Activated T-cell treated with anti-CD3 and anti-CD28 coated beads, Interleukin-2, amount 50 U/mL, for 24 hours (primary cell): ENCODE measurements around the gene RFT1.
"Not testable (repeated sequence)": the region's sequence is repeated elsewhere in the genome, so short reads cannot be mapped to it uniquely, and the experiment has no call there.

Experiments
- DNase-seq: peaks from one replicate; pipeline ENCODE4 v3.0.0-alpha.2; 2020
- H3K27ac Mint-ChIP-seq: 2 replicates; pipeline ENCODE4 v1.8.0; 2020; ENCODE audit warnings: mild to moderate bottlenecking, mixed read lengths
- H3K27me3 Mint-ChIP-seq: 2 replicates; pipeline ENCODE4 v1.8.0; 2020; ENCODE audit warnings: mixed read lengths
- H3K36me3 Mint-ChIP-seq: 2 replicates; pipeline ENCODE4 v1.8.0; 2020; ENCODE audit warnings: low read depth, mixed read lengths
- H3K4me1 Mint-ChIP-seq: 2 replicates; pipeline ENCODE4 v1.8.0; 2020; ENCODE audit warnings: low read depth, mixed read lengths
- H3K4me3 Mint-ChIP-seq: 2 replicates; pipeline ENCODE4 v1.8.0; 2020; ENCODE audit warnings: mild to moderate bottlenecking, moderate library complexity, mixed read lengths
- H3K9me3 Mint-ChIP-seq: 2 replicates; pipeline ENCODE4 v1.8.0; 2020; ENCODE audit warnings: mixed read lengths

Gene RFT1

GRCh38 chr3:53073553-53074365 is 56.5 kb downstream of the RFT1 start:
- Mint-ChIP-seq H3K9me3 (no peaks in the 10 kb centered on the region), H3K27me3 (no peaks in the 10 kb centered on the region), H3K4me3 (peak overlapping the region; percentile 84), H3K36me3 (peaks cover 2% of the 10 kb centered on the region), H3K27ac (peak overlapping the region; percentile 95), H3K4me1 (peaks cover 18% of the 10 kb centered on the region)
- no peak for DNase-seq

GRCh38 chr3:53072653-53073552 is 57.3 kb downstream of the RFT1 start:
- peak; percentile 91 for DNase-seq
- peak overlapping the region; percentile 84 for H3K4me3 Mint-ChIP-seq
- peaks cover 18% of the 10 kb centered on the region for H3K4me1 Mint-ChIP-seq
- peak overlapping the region; percentile 95 for H3K27ac Mint-ChIP-seq
- no peaks in the 10 kb centered on the region for H3K9me3 Mint-ChIP-seq
- no peaks in the 10 kb centered on the region for H3K27me3 Mint-ChIP-seq
- no peaks in the 10 kb centered on the region for H3K36me3 Mint-ChIP-seq

- Mint-ChIP-seq H3K4me1 (peaks cover 18% of the 10 kb centered on the region), H3K27ac (peak overlapping the region; percentile 95), H3K36me3 (no peaks in the 10 kb centered on the region), H3K9me3 (no peaks in the 10 kb centered on the region), H3K27me3 (no peaks in the 10 kb centered on the region), H3K4me3 (peak overlapping the region; percentile 84)
- no peak for DNase-seq
These were observed 58.3 kb downstream of the RFT1 start for GRCh38 chr3:53071882-53072431.

GRCh38 chr3:53069422-53070068 is 60.7 kb downstream of the RFT1 start:
- Mint-ChIP-seq H3K27me3 (no peaks in the 10 kb centered on the region), H3K27ac (no peak overlapping the region)

GRCh38 chr3:53068176-53068575 is 62.1 kb downstream of the RFT1 start:
- H3K27ac Mint-ChIP-seq, result no peak overlapping the region
- H3K36me3 Mint-ChIP-seq, result no peaks in the 10 kb centered on the region
- peaks cover 14% of the 10 kb centered on the region for H3K4me1 Mint-ChIP-seq
- no peak overlapping the region for H3K4me3 Mint-ChIP-seq
- no peaks in the 10 kb centered on the region for H3K27me3 Mint-ChIP-seq
- peak; percentile 23 for DNase-seq
- no peaks in the 10 kb centered on the region for H3K9me3 Mint-ChIP-seq

More at GRCh38 chr3:53069422-53070068, 60.7 kb downstream of the RFT1 start:
- Mint-ChIP-seq H3K4me3 (no peak overlapping the region), H3K9me3 (no peaks in the 10 kb centered on the region), H3K4me1 (peaks cover 18% of the 10 kb centered on the region), H3K36me3 (no peaks in the 10 kb centered on the region)
- no peak for DNase-seq

GRCh38 chr3:53067567-53067966 is 62.7 kb downstream of the RFT1 start:
- Mint-ChIP-seq H3K4me3 (no peak overlapping the region), H3K9me3 (no peaks in the 10 kb centered on the region), H3K4me1 (peaks cover 9% of the 10 kb centered on the region), H3K27me3 (no peaks in the 10 kb centered on the region), H3K27ac (no peak overlapping the region), H3K36me3 (no peaks in the 10 kb centered on the region)
- no peak for DNase-seq

GRCh38 chr3:53065841-53066480 is 64.3 kb downstream of the RFT1 start:
- Mint-ChIP-seq H3K36me3 (no peaks in the 10 kb centered on the region), H3K27me3 (no peaks in the 10 kb centered on the region), H3K9me3 (no peaks in the 10 kb centered on the region), H3K27ac (no peak overlapping the region), H3K4me3 (no peak overlapping the region), H3K4me1 (no peaks in the 10 kb centered on the region)
- DNase-seq, result no peak

- no peak overlapping the region for H3K4me3 Mint-ChIP-seq
- no peaks in the 10 kb centered on the region for H3K4me1 Mint-ChIP-seq
- no peak for DNase-seq
- no peaks in the 10 kb centered on the region for H3K27me3 Mint-ChIP-seq
- H3K36me3 Mint-ChIP-seq, result no peaks in the 10 kb centered on the region
- H3K9me3 Mint-ChIP-seq, result no peaks in the 10 kb centered on the region
- H3K27ac Mint-ChIP-seq, result no peak overlapping the region
These were observed 67.3 kb downstream of the RFT1 start for GRCh38 chr3:53062905-53063304.

GRCh38 chr3:53056442-53056841 is 73.8 kb downstream of the RFT1 start:
- Mint-ChIP-seq H3K4me3 (no peak overlapping the region), H3K36me3 (no peaks in the 10 kb centered on the region), H3K9me3 (no peaks in the 10 kb centered on the region), H3K27me3 (no peaks in the 10 kb centered on the region), H3K27ac (no peak overlapping the region), H3K4me1 (no peaks in the 10 kb centered on the region)
- DNase-seq, result no peak

- not testable (repeated sequence) for H3K9me3 Mint-ChIP-seq, H3K36me3 Mint-ChIP-seq, H3K27me3 Mint-ChIP-seq, DNase-seq, H3K27ac Mint-ChIP-seq, H3K4me3 Mint-ChIP-seq, H3K4me1 Mint-ChIP-seq
These were observed 76.0 kb downstream of the RFT1 start for GRCh38 chr3:53054233-53054632.

- H3K27me3 Mint-ChIP-seq, result no peaks in the 10 kb centered on the region
- H3K9me3 Mint-ChIP-seq, result no peaks in the 10 kb centered on the region
- no peak overlapping the region for H3K27ac Mint-ChIP-seq
- peaks cover 7% of the 10 kb centered on the region for H3K4me1 Mint-ChIP-seq
- no peaks in the 10 kb centered on the region for H3K36me3 Mint-ChIP-seq
- no peak overlapping the region for H3K4me3 Mint-ChIP-seq
- DNase-seq, result no peak
These were observed 78.3 kb downstream of the RFT1 start for GRCh38 chr3:53051929-53052328.

GRCh38 chr3:53049987-53050386 is 80.2 kb downstream of the RFT1 start:
- no peak overlapping the region for H3K4me3 Mint-ChIP-seq
- H3K4me1 Mint-ChIP-seq, result peaks cover 11% of the 10 kb centered on the region
- no peaks in the 10 kb centered on the region for H3K27me3 Mint-ChIP-seq
- H3K9me3 Mint-ChIP-seq, result no peaks in the 10 kb centered on the region
- H3K36me3 Mint-ChIP-seq, result no peaks in the 10 kb centered on the region
- H3K27ac Mint-ChIP-seq, result no peak overlapping the region
- no peak for DNase-seq

- Mint-ChIP-seq H3K9me3 (no peaks in the 10 kb centered on the region), H3K27me3 (no peaks in the 10 kb centered on the region), H3K4me1 (peaks cover 39% of the 10 kb centered on the region), H3K27ac (peak overlapping the region; percentile 66), H3K4me3 (peak overlapping the region; percentile 70), H3K36me3 (peaks cover 5% of the 10 kb centered on the region)
- peak; percentile 80 for DNase-seq
These were observed 83.8 kb downstream of the RFT1 start for GRCh38 chr3:53046171-53047170.
